ENCODE results near the gene NCF4. TPM values are rescaled to one million over a fixed set of nuclear protein-coding genes. Genes with fewer than 3 reads are reported as not detected.

Gene NCF4
- total RNA-seq, 1 donor from 2014 or later, result not detected

DNA sequence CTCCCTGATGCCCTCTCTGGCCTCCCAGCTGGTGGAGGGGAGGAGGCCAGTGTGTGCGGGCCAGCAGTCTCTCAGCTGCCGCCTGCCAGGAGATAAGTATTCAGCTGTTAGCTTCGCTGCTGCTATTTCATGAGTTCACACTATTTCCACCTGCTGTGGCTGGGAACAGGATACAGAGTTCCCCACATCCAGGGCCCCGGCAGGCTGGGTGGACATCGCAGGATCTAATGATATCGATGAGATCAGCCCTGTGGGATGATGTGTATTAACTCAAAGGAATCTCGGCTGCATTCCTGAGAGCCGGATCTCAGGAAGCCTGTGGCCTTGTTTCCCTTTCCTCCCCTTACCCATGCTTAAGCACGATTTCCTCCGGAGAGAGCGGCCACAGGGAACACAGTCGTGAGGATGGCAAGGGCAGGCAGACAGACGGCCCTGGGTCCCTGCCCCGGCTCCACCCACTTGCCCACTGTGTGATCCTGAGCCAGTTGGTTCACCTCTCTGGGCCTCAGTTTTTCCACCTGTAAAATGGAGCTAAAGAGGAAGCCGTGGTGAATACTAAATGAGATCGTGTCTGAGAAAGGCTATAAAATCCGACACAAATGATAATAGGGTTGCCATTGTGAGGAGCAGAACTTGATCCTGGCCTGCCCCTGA is 37.5 kb upstream of the NCF4 start:
- H3K4me3 Mint-ChIP-seq, result no peak overlapping the region
- no peaks in the 10 kb centered on the region for H3K9me3 Mint-ChIP-seq
- H3K27me3 Mint-ChIP-seq (ENCODE audit: low read depth), result peaks cover 30% of the 10 kb centered on the region
- TF ChIP-seq, protein P1, sequence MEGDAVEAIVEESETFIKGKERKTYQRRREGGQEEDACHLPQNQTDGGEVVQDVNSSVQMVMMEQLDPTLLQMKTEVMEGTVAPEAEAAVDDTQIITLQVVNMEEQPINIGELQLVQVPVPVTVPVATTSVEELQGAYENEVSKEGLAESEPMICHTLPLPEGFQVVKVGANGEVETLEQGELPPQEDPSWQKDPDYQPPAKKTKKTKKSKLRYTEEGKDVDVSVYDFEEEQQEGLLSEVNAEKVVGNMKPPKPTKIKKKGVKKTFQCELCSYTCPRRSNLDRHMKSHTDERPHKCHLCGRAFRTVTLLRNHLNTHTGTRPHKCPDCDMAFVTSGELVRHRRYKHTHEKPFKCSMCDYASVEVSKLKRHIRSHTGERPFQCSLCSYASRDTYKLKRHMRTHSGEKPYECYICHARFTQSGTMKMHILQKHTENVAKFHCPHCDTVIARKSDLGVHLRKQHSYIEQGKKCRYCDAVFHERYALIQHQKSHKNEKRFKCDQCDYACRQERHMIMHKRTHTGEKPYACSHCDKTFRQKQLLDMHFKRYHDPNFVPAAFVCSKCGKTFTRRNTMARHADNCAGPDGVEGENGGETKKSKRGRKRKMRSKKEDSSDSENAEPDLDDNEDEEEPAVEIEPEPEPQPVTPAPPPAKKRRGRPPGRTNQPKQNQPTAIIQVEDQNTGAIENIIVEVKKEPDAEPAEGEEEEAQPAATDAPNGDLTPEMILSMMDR (conservative IDR thresholded peaks at IDR 0.05), result no peak
- no peaks in the 10 kb centered on the region for H3K36me3 Mint-ChIP-seq (ENCODE audit: low read depth)
- no peak for DNase-seq (ENCODE audit: low read depth, low spot score)
- peaks cover 8% of the 10 kb centered on the region for H3K4me1 Mint-ChIP-seq
- H3K27ac Mint-ChIP-seq (ENCODE audit: unreplicated experiment), result no peak overlapping the region

DNA sequence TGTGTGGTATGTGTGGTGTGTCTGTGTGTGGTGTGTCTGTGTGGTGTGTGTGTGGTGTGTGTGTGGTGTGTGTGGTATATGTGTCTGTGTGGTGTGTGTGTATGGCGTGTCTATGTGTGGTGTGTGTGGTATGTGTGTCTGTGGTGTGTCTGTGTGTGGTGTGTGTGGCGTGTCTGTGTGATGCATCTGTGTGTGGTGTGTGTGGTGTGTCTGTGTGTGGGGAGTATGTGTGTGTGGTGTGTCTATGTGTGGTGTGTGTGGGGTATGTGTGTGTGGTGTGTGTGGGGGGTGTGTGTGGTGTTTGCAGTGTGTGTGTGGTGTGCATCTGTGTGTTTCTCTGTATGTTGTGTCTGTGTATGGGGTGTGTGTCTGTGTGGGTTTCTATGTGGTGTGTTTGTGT is 36.2 kb upstream of the NCF4 start:
- no peak overlapping the region for H3K4me3 Mint-ChIP-seq
- H3K4me1 Mint-ChIP-seq, result peaks cover 8% of the 10 kb centered on the region
- TF ChIP-seq, protein P1 (conservative IDR thresholded peaks at IDR 0.05), result no peak
- H3K27me3 Mint-ChIP-seq (ENCODE audit: low read depth), result peaks cover 18% of the 10 kb centered on the region
- no peak for DNase-seq (ENCODE audit: low read depth, low spot score)
- no peak overlapping the region for H3K27ac Mint-ChIP-seq (ENCODE audit: unreplicated experiment)
- H3K9me3 Mint-ChIP-seq, result no peaks in the 10 kb centered on the region
- no peaks in the 10 kb centered on the region for H3K36me3 Mint-ChIP-seq (ENCODE audit: low read depth)

DNA sequence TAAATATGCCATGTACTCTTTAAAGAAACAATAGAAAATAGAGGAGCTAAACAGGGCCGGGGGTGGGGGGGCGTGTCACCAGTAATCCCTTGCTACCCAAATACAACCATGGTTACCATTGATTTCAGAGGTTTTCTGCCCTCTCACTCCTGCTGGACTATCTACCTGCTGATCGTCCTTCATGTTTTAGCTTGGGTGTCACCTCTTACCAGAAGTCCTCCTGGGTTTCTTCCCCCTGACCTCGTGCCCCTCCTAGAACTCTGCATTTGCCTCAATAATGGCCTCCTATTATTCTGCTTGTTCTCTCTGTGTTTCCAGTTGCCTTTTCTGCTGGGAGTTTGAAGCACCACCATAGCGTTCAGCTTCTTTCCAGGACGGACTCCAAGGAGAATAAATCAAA is 34.5 kb upstream of the NCF4 start:
- Mint-ChIP-seq H3K27ac (ENCODE audit: unreplicated experiment) (no peak overlapping the region), H3K9me3 (no peaks in the 10 kb centered on the region), H3K27me3 (ENCODE audit: low read depth) (peaks cover 4% of the 10 kb centered on the region), H3K4me1 (peaks cover 8% of the 10 kb centered on the region), H3K36me3 (ENCODE audit: low read depth) (no peaks in the 10 kb centered on the region), H3K4me3 (no peak overlapping the region)
- no peak for DNase-seq (ENCODE audit: low read depth, low spot score)
- TF ChIP-seq, protein P1 (conservative IDR thresholded peaks at IDR 0.05), result no peak

DNA sequence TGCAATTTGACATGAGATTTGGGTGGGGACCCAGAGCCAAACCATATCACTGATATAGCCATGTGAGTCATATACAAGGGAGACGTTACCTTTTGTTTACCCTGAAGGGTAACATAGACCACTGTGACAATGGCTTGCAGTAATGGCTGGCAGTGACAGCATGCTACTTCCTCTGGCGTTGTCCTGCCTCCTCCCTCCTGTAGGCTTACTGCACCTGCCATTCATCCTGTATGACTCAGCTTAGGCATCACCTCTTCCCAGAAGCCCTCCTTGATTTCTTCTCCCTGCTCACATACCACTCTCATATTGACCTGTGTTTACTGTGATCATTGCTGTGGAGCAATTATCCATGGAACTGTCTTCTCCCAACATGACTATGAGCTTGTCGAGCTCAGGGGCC is 32.0 kb upstream of the NCF4 start:
- H3K27me3 Mint-ChIP-seq (ENCODE audit: low read depth), result peaks cover 6% of the 10 kb centered on the region
- peaks cover 11% of the 10 kb centered on the region for H3K4me1 Mint-ChIP-seq
- no peak overlapping the region for H3K27ac Mint-ChIP-seq (ENCODE audit: unreplicated experiment)
- H3K9me3 Mint-ChIP-seq, result no peaks in the 10 kb centered on the region
- no peak for DNase-seq (ENCODE audit: low read depth, low spot score)
- H3K4me3 Mint-ChIP-seq, result no peak overlapping the region
- TF ChIP-seq, protein P1 (conservative IDR thresholded peaks at IDR 0.05), result no peak
- no peaks in the 10 kb centered on the region for H3K36me3 Mint-ChIP-seq (ENCODE audit: low read depth)

DNA sequence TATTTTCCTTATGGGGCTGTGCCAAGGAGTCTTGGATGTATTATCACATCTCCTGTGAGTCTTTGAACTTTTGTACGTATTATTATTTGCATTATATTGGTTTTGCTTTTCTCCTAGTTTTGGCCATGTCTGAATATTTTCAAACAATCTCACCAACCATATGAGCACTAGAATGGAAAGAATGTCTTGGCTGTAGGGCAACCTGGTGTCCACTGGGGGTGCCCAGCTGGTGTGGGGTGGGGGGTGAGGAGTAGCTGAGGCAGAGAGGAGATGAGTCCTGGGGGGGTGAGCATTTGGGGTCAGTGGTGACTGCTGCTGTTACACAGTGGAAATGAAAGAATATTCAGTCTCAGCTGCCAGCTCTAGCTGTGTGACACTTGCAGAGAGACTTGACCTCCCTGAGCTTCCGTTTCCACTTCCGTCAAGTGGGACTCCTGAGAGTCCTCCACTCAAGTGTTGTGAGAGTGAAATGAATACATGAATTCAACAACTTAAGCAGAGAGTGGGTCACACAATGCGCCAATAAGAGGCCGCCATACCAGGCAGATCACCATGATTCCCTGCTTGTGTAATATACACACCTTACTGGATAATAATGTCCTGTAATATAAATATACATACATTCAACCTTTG is 31.3 kb upstream of the NCF4 start:
- Mint-ChIP-seq H3K27me3 (ENCODE audit: low read depth) (peaks cover 6% of the 10 kb centered on the region), H3K27ac (ENCODE audit: unreplicated experiment) (no peak overlapping the region), H3K36me3 (ENCODE audit: low read depth) (no peaks in the 10 kb centered on the region), H3K4me1 (peaks cover 11% of the 10 kb centered on the region), H3K4me3 (no peak overlapping the region), H3K9me3 (no peaks in the 10 kb centered on the region)
- TF ChIP-seq, protein P1 (conservative IDR thresholded peaks at IDR 0.05), result no peak
- no peak for DNase-seq (ENCODE audit: low read depth, low spot score)
